HCT116 (cell line): ENCODE data around the gene CDK13. TPM values are rescaled to one million over a fixed set of nuclear protein-coding genes. Genes with fewer than 3 reads are reported as not detected.

Experiments used
- ATAC-seq: fragments of 200-7000 bp; cut with Tn5 transposase; 2 replicates; pipeline ENCODE4 v1.9.1; 2020; ENCODE audit warnings: mild to moderate bottlenecking, moderate library complexity
- BruUV-seq: library from RNA; stranded (reverse); fragments of 400-500 nt; replicated peaks from 2 replicates; lab custom pipeline; 2021; lab: Mats Ljungman, UMichigan
- CTCF ChIA-PET: fragments of 300-600 bp; sonication (Branson Sonifier 250); formaldehyde crosslinking; loops from one replicate; lab custom pipeline; 2021; ENCODE audit warnings: antibody characterized with exemption; lab: Charles Lee
- POLR2A ChIA-PET: fragments of 300-600, 350-600 bp; sonication (Branson Sonifier 250); formaldehyde crosslinking; loops from one replicate; lab custom pipeline; 2021; ENCODE audit warnings: antibody characterized with exemption; lab: Charles Lee
- RAD21 ChIA-PET, 2 experiments: fragments of 300-600 bp; sonication (Branson Sonifier 250); formaldehyde crosslinking; loops; one replicate each; lab custom pipeline; 2023; ENCODE audit warnings: low total read pairs in 2 of 2; ENCODE audit not compliant: uncharacterized antibody in 2 of 2, unreplicated experiment in 2 of 2, low non-redundant PET in 1 of 2; lab: Charles Lee
- DNase-seq: peaks from one replicate; pipeline ENCODE4 v3.0.0-alpha.2; 2010; ENCODE audit warnings: low read depth, low spot score
- H2AFZ ChIP-seq: fragments of 200-600 bp; shearing (Covaris generic), sonication (generic); 2 replicates; pipeline ENCODE4 v1.6.1; 2017; ENCODE audit warnings: low read depth, mixed run types, mixed read lengths, antibody characterized with exemption, low read length; ENCODE audit not compliant: poor library complexity, severe bottlenecking
- H3K27ac ChIP-seq: 2 replicates; pipeline ENCODE4 v1.5.1; 2012; ENCODE audit warnings: low read depth, low read length
- H3K27me3 ChIP-seq: fragments of 200-600 bp; sonication (generic); 2 replicates; pipeline ENCODE4 v1.6.1; 2016; ENCODE audit warnings: mixed run types, low read length, mixed read lengths; ENCODE audit not compliant: insufficient read depth
- H3K36me3 ChIP-seq, 2 experiments: fragments of 200-500 bp in 1 of 2; fragments of 200-600 bp in 1 of 2; sonication (Bioruptor generic) in 1 of 2; sonication (generic) in 1 of 2; 2 replicates each; pipeline versions ENCODE4 v1.5.1 to v1.6.1; 2014 to 2016; ENCODE audit warnings: low read length in 2 of 2, inconsistent platforms in 1 of 2, mixed read lengths in 1 of 2, mixed run types in 1 of 2; ENCODE audit not compliant: insufficient read depth in 2 of 2, control insufficient read depth in 1 of 2
- H3K4me1 ChIP-seq, 2 experiments: fragments of 200-600 bp in 1 of 2; sonication (generic) in 1 of 2; 2 replicates each; pipeline versions ENCODE4 v1.5.1 to v1.6.1; 2012 to 2017; ENCODE audit warnings: low read length in 2 of 2, inconsistent platforms in 1 of 2, mild to moderate bottlenecking in 1 of 2, mixed read lengths in 1 of 2, mixed run types in 1 of 2, moderate library complexity in 1 of 2; ENCODE audit not compliant: insufficient read depth in 2 of 2, control insufficient read depth in 1 of 2
- H3K4me2 ChIP-seq: fragments of 200-600 bp; sonication (generic); 2 replicates; pipeline ENCODE4 v1.6.1; 2017; ENCODE audit warnings: mixed run types, low read length, mixed read lengths
- H3K4me3 ChIP-seq, 2 experiments: fragments of 200-600 bp in 1 of 2; sonication (generic) in 1 of 2; replicated peaks in 1 of 2; 2 replicates each; pipeline ENCODE4 v1.5.1; 2011 to 2016; ENCODE audit warnings: low read length in 2 of 2, control low read depth in 1 of 2, low read depth in 1 of 2, mild to moderate bottlenecking in 1 of 2, mixed read lengths in 1 of 2, mixed run types in 1 of 2
- H3K79me2 ChIP-seq: fragments of 200-600 bp; sonication (generic); 2 replicates; pipeline ENCODE4 v1.6.1; 2017; ENCODE audit warnings: mild to moderate bottlenecking, mixed run types, low read length, moderate library complexity, mixed read lengths; ENCODE audit not compliant: insufficient read depth
- H3K9ac ChIP-seq: fragments of 200-600 bp; sonication (generic); 2 replicates; pipeline ENCODE4 v1.6.1; 2016; ENCODE audit warnings: low read length, mixed read lengths
- H3K9me2 ChIP-seq: fragments of 200-600 bp; sonication (generic), shearing (Covaris generic); 2 replicates; pipeline ENCODE4 v1.6.1; 2017; ENCODE audit warnings: mixed run types, mild to moderate bottlenecking, moderate library complexity; ENCODE audit not compliant: insufficient read depth
- H3K9me3 ChIP-seq, 2 experiments: fragments of 200-500 bp in 1 of 2; fragments of 200-600 bp in 1 of 2; sonication (Bioruptor generic) in 1 of 2; sonication (generic) in 1 of 2; 2 replicates each; pipeline ENCODE4 v1.6.1; 2014 to 2017; ENCODE audit warnings: low read length in 2 of 2, mixed read lengths in 2 of 2, inconsistent platforms in 1 of 2, low read depth in 1 of 2, mild to moderate bottlenecking in 1 of 2, mixed run types in 1 of 2, moderate library complexity in 1 of 2; ENCODE audit not compliant: control insufficient read depth in 1 of 2, insufficient read depth in 1 of 2
- H4K20me1 ChIP-seq: fragments of 200-600 bp; sonication (generic), shearing (Covaris generic); 2 replicates; pipeline ENCODE4 v1.6.1; 2017; ENCODE audit warnings: mixed run types, mild to moderate bottlenecking, moderate library complexity; ENCODE audit not compliant: insufficient read depth
- CBX3 ChIP-seq: IDR thresholded peaks from 2 replicates; pipeline ENCODE4 v1.6.1; 2012; ENCODE audit warnings: low read depth
- CEBPB ChIP-seq: IDR thresholded peaks from 2 replicates; pipeline ENCODE4 v1.6.1; 2012; ENCODE audit warnings: low read depth
- EGR1 ChIP-seq: IDR thresholded peaks from 2 replicates; pipeline ENCODE4 v1.6.1; 2012; ENCODE audit warnings: low read depth
- ELF1 ChIP-seq: IDR thresholded peaks from 2 replicates; pipeline ENCODE4 v1.6.1; 2012; ENCODE audit warnings: low read depth, borderline replicate concordance
- EZH2 ChIP-seq: fragments of 200-600 bp; sonication (generic); IDR thresholded peaks from 2 replicates; pipeline ENCODE4 v1.6.1; 2017; ENCODE audit warnings: antibody characterized with exemption, mixed run types
- EZH2phosphoT487 ChIP-seq: fragments of 200-600 bp; IDR thresholded peaks from 2 replicates; pipeline ENCODE4 v1.6.1; 2018; ENCODE audit warnings: antibody characterized with exemption, borderline replicate concordance
- FOSL1 ChIP-seq: IDR thresholded peaks from 2 replicates; pipeline ENCODE4 v1.6.1; 2012; ENCODE audit warnings: low read depth
- MAX ChIP-seq: IDR thresholded peaks from 2 replicates; pipeline ENCODE4 v1.6.1; 2012
- REST ChIP-seq: IDR thresholded peaks from 2 replicates; pipeline ENCODE4 v1.6.1; 2012; ENCODE audit warnings: low read depth
- SIN3A ChIP-seq: IDR thresholded peaks from 2 replicates; pipeline ENCODE4 v1.6.1; 2012; ENCODE audit warnings: low read depth
- SP1 ChIP-seq: IDR thresholded peaks from 2 replicates; pipeline ENCODE4 v1.6.1; 2012; ENCODE audit warnings: low read depth
- SRF ChIP-seq: IDR thresholded peaks from 2 replicates; pipeline ENCODE4 v1.6.1; 2012; ENCODE audit warnings: low read depth
- TCF7L2 ChIP-seq: IDR thresholded peaks from 2 replicates; pipeline ENCODE4 v1.7.0; 2011; ENCODE audit warnings: borderline replicate concordance, inconsistent platforms; ENCODE audit not compliant: insufficient read depth, insufficient read length; ENCODE audit errors: extremely low read depth
- ZBTB33 ChIP-seq: IDR thresholded peaks from 2 replicates; pipeline ENCODE4 v1.6.1; 2011; ENCODE audit warnings: mild to moderate bottlenecking, low read length, moderate library complexity; ENCODE audit not compliant: insufficient replicate concordance; ENCODE audit errors: extremely low read depth
- ZNF274 ChIP-seq: fragments of 200-500 bp; sonication (Bioruptor generic); IDR thresholded peaks from 2 replicates; pipeline ENCODE4 v1.6.1; 2014; ENCODE audit warnings: mild to moderate bottlenecking, low read depth, low read length, inconsistent platforms
- intact Hi-C: fragments of 100-400 bp; cut with micrococcal nuclease; formaldehyde crosslinking; loops from 2 replicates; pipeline ENCODE4 v1.10.0; 2022
- total RNA-seq: library from RNA; stranded (reverse); gene quantifications from one replicate; pipeline ENCODE4 v1.2.1, GENCODE V29; 2021; ENCODE audit not compliant: unreplicated experiment

The CDK13 gene
- total RNA-seq, 1 experiment from 2014 or later, result 28.8 TPM

GRCh38 chr7:39954694-39955093 lies 4.6 kb downstream of the CDK13 start:
- ChIA-PET CTCF (no interaction called here), POLR2A (no interaction called here), RAD21 (no interaction called here)
- Histone ChIP-seq H3K27ac (no peak overlapping the region), H3K27me3 (no peaks in the 10 kb centered on the region), H3K9me2 (no peaks in the 10 kb centered on the region), H2AFZ (no peak overlapping the region), H3K4me2 (no peak overlapping the region), H3K4me1 (peaks cover 7 to 13% of the 10 kb centered on the region in 2 experiments; a peak in 3 of 4 replicates), H3K9me3 (no peaks in the 10 kb centered on the region), H4K20me1 (0 out of 2 replicates have a peak, but pooled peaks cover 18% of the 10 kb centered on the region), H3K36me3 (no peaks in the 10 kb centered on the region), H3K4me3 (no peak overlapping the region), H3K9ac (no peak overlapping the region), H3K79me2 (peaks cover 95% of the 10 kb centered on the region)
- DNase-seq (no peak), ATAC-seq (no peak)
- intact Hi-C loops, result no loop called here
- no TSS peak for BruUV-seq
- no peak for TF ChIP-seq CBX3
- no peak for TF ChIP-seq EGR1
- TF ChIP-seq TCF7L2, result no peak
- no peak for TF ChIP-seq EZH2phosphoT487
- TF ChIP-seq CEBPB, result no peak
- TF ChIP-seq ZNF274, result no peak
- TF ChIP-seq EZH2, result no peak
- no peak for TF ChIP-seq REST
- TF ChIP-seq SRF, result no peak
- TF ChIP-seq MAX, result no peak
- TF ChIP-seq SP1, result no peak
- no peak for TF ChIP-seq SIN3A
- no peak for TF ChIP-seq ELF1
- no peak for TF ChIP-seq FOSL1
- TF ChIP-seq ZBTB33, result no peak
